ENCODE results near the gene FAM241B. TPM values are rescaled to one million over a fixed set of nuclear protein-coding genes. Genes with fewer than 3 reads are reported as not detected.

Gene FAM241B
- total and polyA plus RNA-seq, 10 of the 15 experiments (the other 5 are each of a cell fraction or from before 2014, with no cell fraction given) = 0.09 to 0.99 (median 0.24) TPM

GRCh38 chr10:69626826-69627225 is 3.2 kb upstream of the FAM241B start:
- in situ Hi-C loops (cut with MboI) = no loop called here
- no peak overlapping the region for H3K27ac ChIP-seq (ENCODE audit: control insufficient read depth, insufficient read depth)
- BruUV-seq (replicated peaks) = no TSS peak
- DNase-seq (ENCODE audit: low read depth, low spot score) (no peak), ATAC-seq (no peak), FAIRE-seq (no peak)
- intact Hi-C loops (cut with micrococcal nuclease; ENCODE audit: unreplicated experiment) = no loop called here
- H3K4me1 ChIP-seq (ENCODE audit: control insufficient read depth, insufficient read depth, low read length) = no peaks in the 10 kb centered on the region
- no peaks in the 10 kb centered on the region for H4K20me1 ChIP-seq (ENCODE audit: control insufficient read depth, insufficient read depth)
- no peaks in the 10 kb centered on the region for H3K79me2 ChIP-seq (ENCODE audit: control insufficient read depth, insufficient read depth, low read length)
- H2AFZ ChIP-seq (ENCODE audit: control insufficient read depth, low read depth, low read length) = no peak overlapping the region
- POLR2A ChIA-PET = no interaction called here
- no peaks in the 10 kb centered on the region; a peak in 1 of 4 replicates for H3K27me3 ChIP-seq (replicated peaks in 1 of 2; ENCODE audit: control insufficient read depth in 2 of 2, insufficient read depth in 2 of 2, low read length in 1 of 2)
- H3K9me3 ChIP-seq (replicated peaks; ENCODE audit: control insufficient read depth, insufficient read depth, low read length) = no peaks in the 10 kb centered on the region; the same call in 1 of the 3 replicates
- H3K4me3 ChIP-seq = no peak overlapping the region
- CTCF ChIA-PET = no interaction called here
- SMC1A ChIA-PET (ENCODE audit: uncharacterized antibody, unreplicated experiment) = interaction anchor here (1.0 kb wide), 1 partner anchor 10 kb away, joined by 3 read pairs; no protein-coding TSS in a partner anchor
- TF ChIP-seq ZBTB33 (IDR thresholded peaks at IDR 0.05) = no peak
- no peaks in the 10 kb centered on the region for H3K36me3 ChIP-seq (ENCODE audit: control insufficient read depth in 2 of 2, insufficient read depth in 2 of 2, low read length in 1 of 2)
- H3K9ac ChIP-seq (ENCODE audit: control insufficient read depth, insufficient read depth, low read length) = no peak overlapping the region
- RAD21 ChIA-PET (ENCODE audit: unreplicated experiment) = no interaction called here
- no peak overlapping the region for H3K4me2 ChIP-seq (ENCODE audit: control insufficient read depth, insufficient read depth)

GRCh38 chr10:69628891-69629290 is 1.2 kb upstream of the FAM241B start:
- H3K9me3 ChIP-seq (replicated peaks; ENCODE audit: control insufficient read depth, insufficient read depth, low read length) = no peaks in the 10 kb centered on the region; the same call in 1 of the 3 replicates
- ChIA-PET SMC1A (ENCODE audit: uncharacterized antibody, unreplicated experiment) (interaction anchor here (1.3 kb wide), 1 partner anchor 9 kb away, joined by 3 read pairs; no protein-coding TSS in a partner anchor), CTCF (interaction anchor here (0.8 to 2.0 kb wide), 5 partner anchors 8 to 326 kb away, joined by 3 to 9 read pairs (median 3); no protein-coding TSS in a partner anchor), POLR2A (no interaction called here), RAD21 (ENCODE audit: unreplicated experiment) (no interaction called here)
- TF ChIP-seq TARDBP (IDR thresholded peaks at IDR 0.05; ENCODE audit: borderline replicate concordance) = no peak
- TF ChIP-seq BHLHE40 (IDR thresholded peaks at IDR 0.05; ENCODE audit: borderline replicate concordance in 1 of 2, low read depth in 2 of 2, low read length in 1 of 2) = no peak
- TF ChIP-seq E4F1 (IDR thresholded peaks at IDR 0.05; ENCODE audit: borderline replicate concordance, partially characterized antibody) = no peak
- TF ChIP-seq JUND (IDR thresholded peaks at IDR 0.05; ENCODE audit: low read depth, low read length) = no peak
- TF ChIP-seq MYC (IDR thresholded peaks at IDR 0.05; ENCODE audit: insufficient read depth, insufficient read length, insufficient replicate concordance, low read length, severe bottlenecking) = no peak
- no peak for TF ChIP-seq ATF2 (IDR thresholded peaks at IDR 0.05; ENCODE audit: low read length)
- FAIRE-seq = no peak
- no peaks in the 10 kb centered on the region for H3K79me2 ChIP-seq (ENCODE audit: control insufficient read depth, insufficient read depth, low read length)
- no peak overlapping the region for H3K4me3 ChIP-seq
- DNase-seq (ENCODE audit: low read depth, low spot score) = no peak
- ATAC-seq = no peak
- H3K27ac ChIP-seq (ENCODE audit: control insufficient read depth, insufficient read depth) = no peak overlapping the region
- intact Hi-C loops (cut with micrococcal nuclease; ENCODE audit: unreplicated experiment) = no loop called here
- in situ Hi-C loops (cut with MboI) = no loop called here
- BruUV-seq (replicated peaks) = no TSS peak
- H3K36me3 ChIP-seq (ENCODE audit: control insufficient read depth in 2 of 2, insufficient read depth in 2 of 2, low read length in 1 of 2) = no peaks in the 10 kb centered on the region
- 65% methylated on average over 6 of the region's 6 CpGs for WGBS (ENCODE audit: insufficient coverage, insufficient replicate concordance, low lambda C conversion rate, missing lambda C conversion rate)
- no peaks in the 10 kb centered on the region for H4K20me1 ChIP-seq (ENCODE audit: control insufficient read depth, insufficient read depth)
- H3K9ac ChIP-seq (ENCODE audit: control insufficient read depth, insufficient read depth, low read length) = no peak overlapping the region
- H3K27me3 ChIP-seq (replicated peaks in 1 of 2; ENCODE audit: control insufficient read depth in 2 of 2, insufficient read depth in 2 of 2, low read length in 1 of 2) = no peaks in the 10 kb centered on the region; a peak in 1 of 4 replicates
- no peak overlapping the region for H3K4me2 ChIP-seq (ENCODE audit: control insufficient read depth, insufficient read depth)
- no peaks in the 10 kb centered on the region for H3K4me1 ChIP-seq (ENCODE audit: control insufficient read depth, insufficient read depth, low read length)
- H2AFZ ChIP-seq (ENCODE audit: control insufficient read depth, low read depth, low read length) = no peak overlapping the region

Data from GM12878 (cell line).